Neutrophil (primary cell): ENCODE data around the gene EAF1.
"Not testable (repeated sequence)": the region's sequence is repeated elsewhere in the genome, so short reads cannot be mapped to it uniquely, and the experiment has no call there.

Experiments
- H3K27ac ChIP-seq: fragments of 200-600 bp; sonication (generic); 2 replicates; pipeline ENCODE4 v1.5.1; 2016; ENCODE audit warnings: mild to moderate bottlenecking, moderate library complexity
- H3K27me3 ChIP-seq: fragments of 200-600 bp; sonication (generic); 2 replicates; pipeline ENCODE4 v1.6.0; 2016; ENCODE audit warnings: mild to moderate bottlenecking
- H3K36me3 ChIP-seq: fragments of 200-600 bp; sonication (generic); 2 replicates; pipeline ENCODE4 v1.5.1; 2017
- H3K4me1 ChIP-seq, 2 experiments: fragments of 200-600 bp in 1 of 2; sonication (generic) in 1 of 2; 1 replicate in 1 of 2; 2 replicates in 1 of 2; pipeline versions ENCODE4 v1.5.1 to v1.6.1; 2013 to 2016; ENCODE audit warnings: low read depth in 1 of 2, low read length in 1 of 2, mild to moderate bottlenecking in 1 of 2, moderate library complexity in 1 of 2; ENCODE audit not compliant: control insufficient read depth in 1 of 2, insufficient read depth in 1 of 2
- H3K4me3 ChIP-seq, 2 experiments: fragments of 200-600 bp in 1 of 2; sonication (generic) in 1 of 2; 1 replicate in 1 of 2; 2 replicates in 1 of 2; pipeline ENCODE4 v1.5.1; 2013 to 2016; ENCODE audit warnings: low read depth in 1 of 2, low read length in 1 of 2, mild to moderate bottlenecking in 1 of 2, moderate library complexity in 1 of 2
- H3K9me3 ChIP-seq: fragments of 200-600 bp; sonication (generic); 2 replicates; pipeline ENCODE4 v1.5.1; 2016
- TF ChIP-seq, protein P1 (sequence below): fragments of 200-600 bp; sonication (generic); IDR thresholded peaks from 2 replicates; pipeline ENCODE4 v1.5.1; 2016; ENCODE audit warnings: antibody characterized with exemption

The EAF1 gene

DNA sequence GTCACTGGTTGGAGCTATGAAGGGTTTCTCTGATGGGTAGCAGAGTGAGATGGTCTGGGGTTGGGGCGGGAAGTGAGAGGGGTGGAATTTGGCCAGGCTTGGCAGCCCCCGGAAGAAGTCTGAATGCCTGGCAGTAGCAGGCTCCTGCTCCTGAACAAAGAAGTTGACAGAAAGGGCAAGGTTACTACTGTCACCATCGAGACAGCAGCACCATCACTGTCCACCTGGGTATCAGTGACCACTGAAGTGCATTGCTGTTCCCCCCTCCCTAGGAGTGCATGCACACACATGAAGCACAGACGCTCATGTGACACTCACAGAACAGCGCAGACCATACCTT is 51.2 kb downstream of the EAF1 start:
- TF ChIP-seq, protein P1, sequence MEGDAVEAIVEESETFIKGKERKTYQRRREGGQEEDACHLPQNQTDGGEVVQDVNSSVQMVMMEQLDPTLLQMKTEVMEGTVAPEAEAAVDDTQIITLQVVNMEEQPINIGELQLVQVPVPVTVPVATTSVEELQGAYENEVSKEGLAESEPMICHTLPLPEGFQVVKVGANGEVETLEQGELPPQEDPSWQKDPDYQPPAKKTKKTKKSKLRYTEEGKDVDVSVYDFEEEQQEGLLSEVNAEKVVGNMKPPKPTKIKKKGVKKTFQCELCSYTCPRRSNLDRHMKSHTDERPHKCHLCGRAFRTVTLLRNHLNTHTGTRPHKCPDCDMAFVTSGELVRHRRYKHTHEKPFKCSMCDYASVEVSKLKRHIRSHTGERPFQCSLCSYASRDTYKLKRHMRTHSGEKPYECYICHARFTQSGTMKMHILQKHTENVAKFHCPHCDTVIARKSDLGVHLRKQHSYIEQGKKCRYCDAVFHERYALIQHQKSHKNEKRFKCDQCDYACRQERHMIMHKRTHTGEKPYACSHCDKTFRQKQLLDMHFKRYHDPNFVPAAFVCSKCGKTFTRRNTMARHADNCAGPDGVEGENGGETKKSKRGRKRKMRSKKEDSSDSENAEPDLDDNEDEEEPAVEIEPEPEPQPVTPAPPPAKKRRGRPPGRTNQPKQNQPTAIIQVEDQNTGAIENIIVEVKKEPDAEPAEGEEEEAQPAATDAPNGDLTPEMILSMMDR = no peak

DNA sequence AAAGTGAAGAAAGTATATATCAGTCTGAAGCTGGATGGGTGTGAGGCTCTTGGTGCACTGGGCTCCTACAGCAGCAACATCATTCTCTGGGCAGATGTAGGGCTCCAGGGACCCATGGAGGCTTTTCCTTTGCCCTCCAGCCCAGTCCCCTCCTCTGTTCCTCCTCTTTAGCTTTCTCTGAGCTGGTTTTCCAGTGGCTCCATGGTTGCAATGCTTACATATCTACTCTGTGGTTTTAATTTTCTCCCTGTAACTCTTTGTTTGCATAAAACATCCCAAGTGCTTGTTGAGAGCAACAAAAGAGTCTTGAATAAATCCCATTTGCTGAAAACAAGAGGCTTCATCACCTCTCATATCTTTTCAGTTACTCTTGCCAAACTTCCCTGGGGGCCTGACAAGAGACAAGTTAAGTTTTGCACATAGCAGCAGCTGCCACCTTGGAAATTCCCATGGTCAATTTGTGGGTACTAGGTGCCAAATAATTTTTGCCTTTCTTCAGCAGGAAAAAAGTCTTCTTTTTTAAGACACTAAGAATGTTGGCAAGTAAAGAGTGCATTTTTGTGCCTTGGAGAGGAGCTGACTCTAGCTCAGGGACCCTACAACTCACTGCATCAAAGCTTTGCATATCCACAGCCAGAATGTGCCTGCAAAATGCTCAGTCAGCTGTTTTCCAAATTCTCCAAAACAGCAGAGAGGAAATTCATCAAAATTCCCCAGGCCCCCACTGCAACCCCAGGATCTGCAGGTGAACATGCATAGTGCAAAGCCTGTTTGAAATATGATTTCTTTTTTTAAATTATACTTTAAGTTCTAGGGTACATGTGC is 52.2 kb downstream of the EAF1 start:
- Histone ChIP-seq H3K4me3 (no peak overlapping the region), H3K36me3 (no peaks in the 10 kb centered on the region), H3K4me1 (peaks cover 21 to 29% of the 10 kb centered on the region in 2 experiments), H3K27ac (no peak overlapping the region), H3K27me3 (no peaks in the 10 kb centered on the region), H3K9me3 (no peaks in the 10 kb centered on the region)
- TF ChIP-seq, protein P1 = no peak

More for the DNA sequence above, 51.2 kb downstream of the EAF1 start:
- no peak overlapping the region for H3K27ac ChIP-seq
- no peaks in the 10 kb centered on the region for H3K36me3 ChIP-seq
- no peaks in the 10 kb centered on the region for H3K9me3 ChIP-seq
- no peaks in the 10 kb centered on the region for H3K27me3 ChIP-seq
- H3K4me3 ChIP-seq = no peak overlapping the region
- H3K4me1 ChIP-seq = peaks cover 21 to 29% of the 10 kb centered on the region in 2 experiments

DNA sequence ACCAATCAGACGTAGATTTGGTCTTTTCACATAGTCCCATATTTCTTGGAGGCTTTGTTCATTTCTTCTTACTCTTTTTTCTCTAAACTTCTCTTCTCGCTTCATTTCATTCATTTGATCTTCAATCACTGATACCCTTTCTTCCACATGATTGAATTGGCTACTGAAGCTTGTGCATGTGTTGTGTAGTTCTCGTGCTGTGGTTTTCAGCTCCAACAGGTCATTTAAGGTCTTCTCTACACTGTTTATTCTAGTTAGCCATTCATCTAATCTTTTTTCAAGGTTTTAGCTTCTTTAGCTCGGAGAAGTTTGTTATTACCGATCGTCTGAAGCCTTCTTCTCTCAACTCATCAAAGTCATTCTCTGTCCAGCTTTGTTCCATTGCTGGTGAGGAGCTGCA is 57.2 kb downstream of the EAF1 start:
- H3K4me3 ChIP-seq, H3K27me3 ChIP-seq, H3K4me1 ChIP-seq, H3K9me3 ChIP-seq, H3K36me3 ChIP-seq, H3K27ac ChIP-seq: not testable (repeated sequence)

DNA sequence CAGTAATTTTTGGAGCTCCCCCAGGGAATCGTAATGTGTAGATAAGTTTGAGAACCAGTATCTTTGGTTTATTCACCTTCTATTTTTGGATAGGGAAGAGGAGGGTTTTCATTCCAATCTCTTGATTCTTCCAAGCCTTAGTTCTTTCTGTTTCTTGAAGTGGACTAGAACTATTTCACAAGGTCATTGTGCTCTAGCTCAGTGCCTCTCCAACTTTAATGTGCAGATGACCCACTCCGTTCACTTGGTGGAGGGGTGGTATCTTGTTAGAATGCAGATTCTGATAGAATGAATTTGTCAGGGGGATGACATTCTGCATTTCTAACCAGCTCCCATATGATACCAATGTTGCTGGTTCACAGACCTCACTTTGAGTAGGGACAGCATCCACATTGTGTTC is 58.6 kb downstream of the EAF1 start:
- no peaks in the 10 kb centered on the region for H3K4me1 ChIP-seq
- no peak overlapping the region for H3K27ac ChIP-seq
- H3K36me3 ChIP-seq = no peaks in the 10 kb centered on the region
- H3K9me3 ChIP-seq = no peaks in the 10 kb centered on the region
- H3K4me3 ChIP-seq = no peak overlapping the region
- TF ChIP-seq, protein P1 = no peak
- H3K27me3 ChIP-seq = no peaks in the 10 kb centered on the region

DNA sequence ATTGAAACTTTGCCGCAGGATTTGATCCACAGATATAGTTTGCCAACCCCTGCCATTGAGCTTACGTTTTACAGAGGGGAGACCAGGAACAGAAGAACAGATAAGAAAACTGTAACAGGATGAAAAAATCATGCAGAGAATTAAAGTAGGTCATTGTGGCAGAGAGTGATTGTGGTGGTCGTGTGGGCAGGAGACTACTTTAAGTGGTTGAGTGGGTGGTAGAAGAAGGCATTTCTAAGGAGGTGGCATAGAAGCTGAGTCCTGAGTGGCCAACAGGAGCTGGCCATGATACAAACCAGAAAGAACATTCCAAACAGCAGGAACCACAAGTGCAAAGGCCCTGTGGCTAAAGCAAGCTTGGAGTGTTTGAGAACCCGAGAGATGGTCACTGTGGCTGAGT is 59.6 kb downstream of the EAF1 start:
- TF ChIP-seq, protein P1 = no peak
- no peaks in the 10 kb centered on the region for H3K4me1 ChIP-seq
- H3K27ac ChIP-seq = no peak overlapping the region
- no peaks in the 10 kb centered on the region for H3K27me3 ChIP-seq
- no peaks in the 10 kb centered on the region for H3K36me3 ChIP-seq
- no peak overlapping the region for H3K4me3 ChIP-seq
- H3K9me3 ChIP-seq = no peaks in the 10 kb centered on the region

DNA sequence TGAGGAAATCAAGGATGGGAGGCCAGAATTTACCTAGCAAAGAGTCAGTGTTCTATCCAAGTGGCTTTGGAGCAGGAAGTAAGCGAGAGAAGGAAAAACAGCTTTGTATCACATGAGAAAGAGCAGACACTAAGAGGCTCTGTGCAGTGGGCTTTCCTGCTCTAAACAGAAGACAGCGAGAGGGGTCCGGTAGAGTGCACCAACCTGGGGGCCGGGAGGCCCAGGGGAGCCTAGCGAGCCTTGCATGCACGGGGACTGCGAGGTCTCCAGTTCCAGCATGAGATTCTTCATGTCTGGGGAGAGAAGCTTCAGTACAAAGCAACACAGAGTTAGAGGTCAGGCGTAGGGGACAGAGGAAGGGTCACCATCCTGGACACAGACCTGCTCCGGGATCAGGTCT is 60.6 kb downstream of the EAF1 start:
- H3K9me3 ChIP-seq = no peaks in the 10 kb centered on the region
- TF ChIP-seq, protein P1 = no peak
- H3K36me3 ChIP-seq = no peaks in the 10 kb centered on the region
- no peak overlapping the region for H3K27ac ChIP-seq
- no peaks in the 10 kb centered on the region for H3K27me3 ChIP-seq
- H3K4me3 ChIP-seq = no peak overlapping the region
- H3K4me1 ChIP-seq = no peaks in the 10 kb centered on the region
